Stimulated activated naive CD8-positive, alpha-beta T cell treated with anti-CD3 and anti-CD28 coated beads, Interleukin-15, Interleukin-2, amounts not matched to agents 100 ng/mL and 50 ng/mL, for 24 hours (primary cell): Measurements from ENCODE around the gene NLRP5.
A peak's percentile ranks its signal among the peaks of the same experiment; 100 is the strongest.
"Not testable (repeated sequence)": the region's sequence is repeated elsewhere in the genome, so short reads cannot be mapped to it uniquely, and the experiment has no call there.

Experiments
- H3K27ac Mint-ChIP-seq: one replicate; pipeline ENCODE4 v1.8.0; 2021; ENCODE audit warnings: mild to moderate bottlenecking, mixed read lengths
- H3K27me3 Mint-ChIP-seq: one replicate; pipeline ENCODE4 v1.8.0; 2021; ENCODE audit warnings: mixed read lengths
- H3K36me3 Mint-ChIP-seq: one replicate; pipeline ENCODE4 v1.8.0; 2021; ENCODE audit warnings: low read depth, mixed read lengths
- H3K4me1 Mint-ChIP-seq: one replicate; pipeline ENCODE4 v1.8.0; 2021; ENCODE audit warnings: low read depth, mixed read lengths
- H3K4me3 Mint-ChIP-seq: one replicate; pipeline ENCODE4 v1.8.0; 2021; ENCODE audit warnings: mild to moderate bottlenecking, mixed read lengths
- H3K9me3 Mint-ChIP-seq: one replicate; pipeline ENCODE4 v1.8.0; 2021; ENCODE audit warnings: mixed read lengths

NLRP5 gene

DNA sequence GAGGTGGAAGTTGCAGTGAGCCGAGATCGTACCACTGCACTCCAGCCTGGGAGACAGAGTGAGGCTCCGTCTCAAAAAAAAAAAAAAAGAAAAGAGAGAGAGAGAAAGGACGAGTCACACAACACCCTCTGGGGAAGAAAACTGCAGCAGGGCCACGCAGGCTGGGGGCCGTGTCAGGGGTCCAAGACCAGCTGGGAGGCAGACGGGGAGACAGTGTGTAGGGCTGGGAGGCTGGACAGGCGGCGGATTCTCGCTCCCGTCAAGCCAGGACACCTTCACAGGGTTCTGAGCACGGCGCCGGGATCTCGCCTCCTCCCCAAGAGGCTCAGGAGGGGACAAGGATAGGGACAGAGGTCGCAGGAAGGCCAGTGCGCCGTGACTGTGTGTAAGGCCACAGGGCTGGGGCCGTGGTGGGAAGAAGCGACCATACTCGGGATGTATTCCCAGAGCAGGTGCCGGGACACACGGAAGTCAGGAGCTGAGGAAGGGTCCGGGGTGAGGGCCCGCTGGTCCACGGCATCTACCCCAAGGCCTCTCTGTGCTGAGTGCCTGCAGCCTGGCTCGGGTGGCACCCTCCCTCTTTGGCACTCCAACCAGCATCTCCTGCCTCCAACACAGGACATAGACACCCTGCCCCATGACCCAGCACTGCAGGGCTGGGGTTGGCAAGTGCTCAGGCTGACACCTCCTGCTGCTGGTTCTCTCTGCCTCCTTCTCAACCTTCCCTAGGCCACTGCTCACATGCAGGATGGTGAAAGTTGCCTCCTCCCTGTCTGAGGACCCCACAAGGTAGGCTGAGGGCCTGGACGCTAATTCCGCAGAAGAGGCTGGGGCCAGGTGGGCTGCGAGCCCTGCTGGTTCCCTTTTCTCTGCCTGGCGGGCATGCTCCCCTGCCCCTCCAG lies 113.3 kb downstream of the NLRP5 start:
- H3K4me3 Mint-ChIP-seq, result no peak overlapping the region
- peaks cover 22% of the 10 kb centered on the region for H3K36me3 Mint-ChIP-seq
- H3K27me3 Mint-ChIP-seq, result no peaks in the 10 kb centered on the region
- H3K27ac Mint-ChIP-seq, result no peak overlapping the region
- H3K4me1 Mint-ChIP-seq, result peaks cover 8% of the 10 kb centered on the region
- H3K9me3 Mint-ChIP-seq, result no peaks in the 10 kb centered on the region

GRCh38 chr19:56101095-56101494 lies 114.5 kb downstream of the NLRP5 start:
- Mint-ChIP-seq H3K4me3 (no peak overlapping the region), H3K27me3 (no peaks in the 10 kb centered on the region), H3K4me1 (peaks cover 18% of the 10 kb centered on the region), H3K36me3 (peaks cover 15% of the 10 kb centered on the region), H3K27ac (no peak overlapping the region), H3K9me3 (no peaks in the 10 kb centered on the region)

- Mint-ChIP-seq H3K4me3 (no peak overlapping the region), H3K27me3 (no peaks in the 10 kb centered on the region), H3K27ac (no peak overlapping the region), H3K9me3 (no peaks in the 10 kb centered on the region), H3K36me3 (peaks cover 18% of the 10 kb centered on the region), H3K4me1 (peaks cover 26% of the 10 kb centered on the region)
Observed at GRCh38 chr19:56101746-56102535, 115.4 kb downstream of the NLRP5 start.

- H3K36me3 Mint-ChIP-seq, result peaks cover 13% of the 10 kb centered on the region
- H3K4me3 Mint-ChIP-seq, result no peak overlapping the region
- no peak overlapping the region for H3K27ac Mint-ChIP-seq
- no peaks in the 10 kb centered on the region for H3K9me3 Mint-ChIP-seq
- no peaks in the 10 kb centered on the region for H3K27me3 Mint-ChIP-seq
- H3K4me1 Mint-ChIP-seq, result peaks cover 31% of the 10 kb centered on the region
Observed at GRCh38 chr19:56103027-56103614, 116.5 kb downstream of the NLRP5 start.

GRCh38 chr19:56104423-56104822 lies 117.8 kb downstream of the NLRP5 start:
- Mint-ChIP-seq H3K4me3 (no peak overlapping the region), H3K27ac (peak overlapping the region; percentile 75), H3K4me1 (peaks cover 40% of the 10 kb centered on the region), H3K36me3 (peaks cover 13% of the 10 kb centered on the region), H3K27me3 (no peaks in the 10 kb centered on the region), H3K9me3 (no peaks in the 10 kb centered on the region)

GRCh38 chr19:56105090-56105701 lies 118.6 kb downstream of the NLRP5 start:
- H3K4me3 Mint-ChIP-seq, result peak overlapping the region; percentile 10
- peak overlapping the region; percentile 63 for H3K27ac Mint-ChIP-seq
- H3K36me3 Mint-ChIP-seq, result peaks cover 13% of the 10 kb centered on the region

GRCh38 chr19:56105831-56106396 lies 119.3 kb downstream of the NLRP5 start:
- not testable (repeated sequence) for H3K4me3 Mint-ChIP-seq, H3K27me3 Mint-ChIP-seq, H3K27ac Mint-ChIP-seq, H3K9me3 Mint-ChIP-seq
- Mint-ChIP-seq H3K4me1 (peaks cover 53% of the 10 kb centered on the region), H3K36me3 (peaks cover 13% of the 10 kb centered on the region)

More at GRCh38 chr19:56105090-56105701, 118.6 kb downstream of the NLRP5 start:
- H3K27me3 Mint-ChIP-seq, result no peaks in the 10 kb centered on the region
- no peaks in the 10 kb centered on the region for H3K9me3 Mint-ChIP-seq
- H3K4me1 Mint-ChIP-seq, result peaks cover 45% of the 10 kb centered on the region

DNA sequence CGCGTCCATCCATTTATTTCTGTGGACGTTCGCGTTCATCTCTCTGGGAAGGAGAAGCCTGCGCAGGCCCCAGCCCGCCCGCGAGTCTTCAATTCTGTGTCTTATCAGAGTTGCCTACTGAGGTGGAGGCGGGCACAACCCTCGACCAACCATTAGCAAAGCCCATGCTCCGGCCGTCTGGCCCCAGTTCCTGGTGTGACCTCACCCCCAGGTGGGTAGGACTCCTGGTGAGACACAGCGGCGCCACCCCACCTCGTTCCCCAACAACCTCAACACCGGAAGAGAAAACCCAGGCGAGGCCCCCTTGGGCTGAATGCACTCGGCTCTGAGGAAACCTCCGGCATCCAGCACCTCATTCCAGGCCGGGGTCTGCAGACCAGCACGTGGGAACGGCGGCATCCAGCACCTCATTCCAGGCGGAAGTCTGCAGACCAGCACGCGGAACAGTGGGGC lies 119.8 kb downstream of the NLRP5 start:
- Mint-ChIP-seq H3K27me3 (no peaks in the 10 kb centered on the region), H3K36me3 (peaks cover 8% of the 10 kb centered on the region), H3K9me3 (no peaks in the 10 kb centered on the region), H3K4me1 (peaks cover 53% of the 10 kb centered on the region), H3K27ac (no peak overlapping the region), H3K4me3 (no peak overlapping the region)

DNA sequence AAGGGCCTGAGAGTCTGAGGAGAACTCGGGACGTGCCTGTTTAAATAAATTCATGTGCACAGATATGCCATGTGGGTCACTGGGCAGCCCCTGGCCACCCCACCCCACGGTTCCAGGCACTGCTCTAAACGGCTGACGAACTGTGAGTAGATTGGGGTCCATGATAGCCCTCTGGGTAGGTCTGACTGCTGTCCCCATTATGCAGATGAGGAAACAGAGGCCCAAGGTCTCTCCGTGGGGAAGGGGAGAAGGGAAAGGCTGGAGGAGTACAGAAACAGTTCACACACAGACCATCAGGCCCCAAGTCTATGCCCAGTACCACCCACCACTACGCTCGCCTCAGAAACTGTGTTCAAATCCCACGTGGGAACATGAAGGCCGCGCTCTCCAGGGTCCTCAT lies 120.4 kb downstream of the NLRP5 start:
- no peaks in the 10 kb centered on the region for H3K27me3 Mint-ChIP-seq
- peaks cover 5% of the 10 kb centered on the region for H3K36me3 Mint-ChIP-seq
- H3K4me3 Mint-ChIP-seq, result no peak overlapping the region
- H3K27ac Mint-ChIP-seq, result no peak overlapping the region
- no peaks in the 10 kb centered on the region for H3K9me3 Mint-ChIP-seq
- H3K4me1 Mint-ChIP-seq, result peaks cover 56% of the 10 kb centered on the region

- peaks cover 5% of the 10 kb centered on the region for H3K36me3 Mint-ChIP-seq
- H3K4me3 Mint-ChIP-seq, result no peak overlapping the region
- H3K4me1 Mint-ChIP-seq, result peaks cover 64% of the 10 kb centered on the region
- H3K9me3 Mint-ChIP-seq, result no peaks in the 10 kb centered on the region
- H3K27me3 Mint-ChIP-seq, result no peaks in the 10 kb centered on the region
- H3K27ac Mint-ChIP-seq, result no peak overlapping the region
Observed at GRCh38 chr19:56107626-56108351, 121.2 kb downstream of the NLRP5 start.

DNA sequence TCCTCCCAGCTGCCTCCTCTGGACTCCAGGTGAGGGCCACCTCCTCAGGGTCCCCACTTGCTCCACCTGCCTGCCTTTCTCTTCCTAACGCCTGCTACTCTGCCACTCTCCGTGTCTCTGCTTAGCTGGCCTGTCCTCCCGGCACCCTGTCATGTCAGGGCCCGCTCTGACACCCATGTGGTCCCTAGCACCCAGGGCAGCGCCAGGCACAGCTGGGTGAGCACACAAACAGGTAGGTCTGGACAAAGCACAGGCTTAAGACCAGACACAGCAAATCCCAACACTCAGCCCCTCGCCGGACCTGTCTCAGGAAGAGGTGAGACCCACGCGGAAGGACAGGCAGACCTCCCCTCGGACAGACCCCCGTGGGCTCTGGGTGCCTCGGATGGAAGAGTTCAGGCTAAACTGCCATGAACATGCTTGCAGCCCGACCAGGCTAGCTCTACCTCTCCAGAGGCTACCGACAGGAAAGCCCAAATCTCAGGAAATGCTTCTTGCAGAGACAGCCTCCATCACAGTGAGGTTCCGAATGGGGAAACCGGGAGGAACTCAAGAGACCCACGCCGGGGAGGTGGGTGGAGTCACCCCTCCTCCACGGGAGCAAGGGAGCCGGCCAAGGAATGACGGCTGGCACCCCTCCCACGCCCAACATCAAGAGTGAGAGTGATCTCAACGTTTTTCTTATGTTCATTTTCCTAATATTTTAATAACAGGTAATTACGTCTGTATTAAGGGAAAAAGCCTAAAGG lies 122.0 kb downstream of the NLRP5 start:
- H3K27ac Mint-ChIP-seq, result no peak overlapping the region
- H3K9me3 Mint-ChIP-seq, result no peaks in the 10 kb centered on the region
- no peak overlapping the region for H3K4me3 Mint-ChIP-seq
- peaks cover 5% of the 10 kb centered on the region for H3K36me3 Mint-ChIP-seq
- peaks cover 72% of the 10 kb centered on the region for H3K4me1 Mint-ChIP-seq
- no peaks in the 10 kb centered on the region for H3K27me3 Mint-ChIP-seq

GRCh38 chr19:56109226-56109625 lies 122.7 kb downstream of the NLRP5 start:
- H3K4me3 Mint-ChIP-seq, result no peak overlapping the region
- H3K27ac Mint-ChIP-seq, result no peak overlapping the region
- H3K9me3 Mint-ChIP-seq, result no peaks in the 10 kb centered on the region
- peaks cover 5% of the 10 kb centered on the region for H3K36me3 Mint-ChIP-seq
- H3K27me3 Mint-ChIP-seq, result no peaks in the 10 kb centered on the region
- H3K4me1 Mint-ChIP-seq, result peaks cover 76% of the 10 kb centered on the region
